ENCODE measurements around the gene NFIA. TPM values are rescaled to one million over a fixed set of nuclear protein-coding genes. Genes with fewer than 3 reads are reported as not detected.
A peak's percentile ranks its signal among the peaks of the same experiment; 100 is the strongest.

Gene NFIA
- total and polyA plus RNA-seq, 2 donors (not counting 1 experiment from before 2014, with no cell fraction given), result 5.4 to 11.0 TPM

DNA sequence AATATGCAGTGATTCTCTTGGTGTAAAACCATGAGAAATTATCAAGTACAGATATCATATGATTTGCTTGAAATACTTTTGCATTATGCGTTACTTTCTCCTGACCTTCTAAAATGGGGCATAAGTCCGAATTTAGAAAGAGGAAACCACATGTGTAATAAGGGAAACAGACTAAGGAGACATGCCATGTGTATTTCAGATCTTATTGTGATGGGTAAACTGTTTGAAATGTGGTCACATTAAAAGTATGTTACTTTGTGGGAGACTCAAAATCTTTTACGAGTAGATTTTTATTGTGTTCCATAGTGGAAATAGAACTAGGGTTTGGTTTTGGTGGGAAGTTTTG lies 173.0 kb downstream of the NFIA start:
- H3K36me3 ChIP-seq (ENCODE audit: control insufficient read depth, insufficient read depth, low read length), result no peaks in the 10 kb centered on the region
- no peaks in the 10 kb centered on the region for H3K9me3 ChIP-seq (ENCODE audit: control insufficient read depth, insufficient read depth, low read depth, low read length)
- DNase-seq (ENCODE audit: low read depth in 2 of 2), result no peak
- no peak overlapping the region for H3K9ac ChIP-seq (ENCODE audit: insufficient read depth, low read length)
- H3K4me2 ChIP-seq (ENCODE audit: extremely low read depth, insufficient read depth, low read length), result peak overlapping the region; percentile 95
- peak overlapping the region; percentile 14 for H2AFZ ChIP-seq (ENCODE audit: low read length)
- TF ChIP-seq, protein P1, sequence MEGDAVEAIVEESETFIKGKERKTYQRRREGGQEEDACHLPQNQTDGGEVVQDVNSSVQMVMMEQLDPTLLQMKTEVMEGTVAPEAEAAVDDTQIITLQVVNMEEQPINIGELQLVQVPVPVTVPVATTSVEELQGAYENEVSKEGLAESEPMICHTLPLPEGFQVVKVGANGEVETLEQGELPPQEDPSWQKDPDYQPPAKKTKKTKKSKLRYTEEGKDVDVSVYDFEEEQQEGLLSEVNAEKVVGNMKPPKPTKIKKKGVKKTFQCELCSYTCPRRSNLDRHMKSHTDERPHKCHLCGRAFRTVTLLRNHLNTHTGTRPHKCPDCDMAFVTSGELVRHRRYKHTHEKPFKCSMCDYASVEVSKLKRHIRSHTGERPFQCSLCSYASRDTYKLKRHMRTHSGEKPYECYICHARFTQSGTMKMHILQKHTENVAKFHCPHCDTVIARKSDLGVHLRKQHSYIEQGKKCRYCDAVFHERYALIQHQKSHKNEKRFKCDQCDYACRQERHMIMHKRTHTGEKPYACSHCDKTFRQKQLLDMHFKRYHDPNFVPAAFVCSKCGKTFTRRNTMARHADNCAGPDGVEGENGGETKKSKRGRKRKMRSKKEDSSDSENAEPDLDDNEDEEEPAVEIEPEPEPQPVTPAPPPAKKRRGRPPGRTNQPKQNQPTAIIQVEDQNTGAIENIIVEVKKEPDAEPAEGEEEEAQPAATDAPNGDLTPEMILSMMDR (conservative IDR thresholded peaks at IDR 0.05 in 1 of 2, IDR thresholded peaks at IDR 0.05 in 1 of 2; ENCODE audit: low read depth in 1 of 2, low read length in 2 of 2), result no peak
- no peak for TF ChIP-seq EZH2 (IDR thresholded peaks at IDR 0.05; ENCODE audit: low read length, missing control alignments)
- no peaks in the 10 kb centered on the region for H3K27me3 ChIP-seq (ENCODE audit: control insufficient read depth, insufficient read depth, low read length)
- H3K4me3 ChIP-seq (replicated peaks in 1 of 4; ENCODE audit: control extremely low read depth in 1 of 4, insufficient read depth in 1 of 4, low read depth in 3 of 4, low read length in 4 of 4), result peak overlapping the region; percentile 40 to 56 (median 50)
- peaks cover 10% of the 10 kb centered on the region for H3K4me1 ChIP-seq (ENCODE audit: control insufficient read depth, extremely low read depth, insufficient read depth, low read length)
- no peak overlapping the region for H3K27ac ChIP-seq (ENCODE audit: insufficient read depth, low read length)
- no peaks in the 10 kb centered on the region for H4K20me1 ChIP-seq (ENCODE audit: control insufficient read depth, extremely low read depth, insufficient read depth, low read length)
- no peaks in the 10 kb centered on the region for H3K79me2 ChIP-seq (ENCODE audit: control insufficient read depth, insufficient read depth, low read length)

DNA sequence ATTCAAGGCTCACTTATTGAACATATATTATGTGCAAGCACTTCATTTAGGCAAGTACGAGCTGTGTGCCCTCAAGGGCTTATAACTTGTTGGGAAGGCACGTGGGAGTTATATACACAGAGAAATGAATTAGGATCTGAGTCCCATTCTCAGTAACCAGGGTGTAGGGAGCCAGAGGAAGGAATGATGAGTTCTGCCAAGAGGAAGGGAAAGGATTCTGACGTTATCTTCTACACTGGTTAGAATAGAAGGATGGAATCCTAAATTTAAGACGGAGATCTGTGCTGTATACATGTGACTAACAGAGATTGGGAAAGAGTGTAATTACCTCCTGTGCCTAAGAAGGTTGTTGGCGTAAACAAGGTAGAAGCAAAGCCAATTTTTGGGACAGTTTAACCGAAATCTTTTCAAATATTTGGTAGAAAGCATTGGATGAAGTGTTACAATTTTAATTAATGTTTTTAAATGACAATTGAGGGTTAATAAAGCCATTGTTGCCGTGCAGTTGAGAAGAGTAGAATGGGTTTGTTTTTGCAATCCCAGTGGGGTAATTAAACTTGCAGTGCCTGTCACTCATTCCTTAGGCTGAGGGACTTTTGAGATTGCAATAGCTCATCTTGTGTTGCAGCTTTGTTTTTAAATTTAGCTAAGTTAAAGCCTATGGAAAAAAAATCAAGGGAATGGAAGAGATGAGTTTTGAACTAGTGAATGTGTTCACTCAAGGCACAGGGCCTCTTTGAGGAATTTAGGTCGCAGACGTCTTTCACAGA lies 177.2 kb downstream of the NFIA start:
- H3K27ac ChIP-seq (ENCODE audit: insufficient read depth, low read length), result no peak overlapping the region
- no peak for DNase-seq (ENCODE audit: low read depth in 2 of 2)
- no peak for TF ChIP-seq EZH2 (IDR thresholded peaks at IDR 0.05; ENCODE audit: low read length, missing control alignments)
- TF ChIP-seq, protein P1 (conservative IDR thresholded peaks at IDR 0.05 in 1 of 2, IDR thresholded peaks at IDR 0.05 in 1 of 2; ENCODE audit: low read depth in 1 of 2, low read length in 2 of 2), result no peak
- H3K4me2 ChIP-seq (ENCODE audit: extremely low read depth, insufficient read depth, low read length), result no peak overlapping the region
- no peaks in the 10 kb centered on the region for H3K9me3 ChIP-seq (ENCODE audit: control insufficient read depth, insufficient read depth, low read depth, low read length)
- no peak overlapping the region for H2AFZ ChIP-seq (ENCODE audit: low read length)
- no peak overlapping the region for H3K9ac ChIP-seq (ENCODE audit: insufficient read depth, low read length)
- H4K20me1 ChIP-seq (ENCODE audit: control insufficient read depth, extremely low read depth, insufficient read depth, low read length), result no peaks in the 10 kb centered on the region
- H3K36me3 ChIP-seq (ENCODE audit: control insufficient read depth, insufficient read depth, low read length), result no peaks in the 10 kb centered on the region
- no peaks in the 10 kb centered on the region for H3K79me2 ChIP-seq (ENCODE audit: control insufficient read depth, insufficient read depth, low read length)
- no peak overlapping the region for H3K4me3 ChIP-seq (replicated peaks in 1 of 4; ENCODE audit: control extremely low read depth in 1 of 4, insufficient read depth in 1 of 4, low read depth in 3 of 4, low read length in 4 of 4)
- H3K4me1 ChIP-seq (ENCODE audit: control insufficient read depth, extremely low read depth, insufficient read depth, low read length), result no peaks in the 10 kb centered on the region
- H3K27me3 ChIP-seq (ENCODE audit: control insufficient read depth, insufficient read depth, low read length), result no peaks in the 10 kb centered on the region

DNA sequence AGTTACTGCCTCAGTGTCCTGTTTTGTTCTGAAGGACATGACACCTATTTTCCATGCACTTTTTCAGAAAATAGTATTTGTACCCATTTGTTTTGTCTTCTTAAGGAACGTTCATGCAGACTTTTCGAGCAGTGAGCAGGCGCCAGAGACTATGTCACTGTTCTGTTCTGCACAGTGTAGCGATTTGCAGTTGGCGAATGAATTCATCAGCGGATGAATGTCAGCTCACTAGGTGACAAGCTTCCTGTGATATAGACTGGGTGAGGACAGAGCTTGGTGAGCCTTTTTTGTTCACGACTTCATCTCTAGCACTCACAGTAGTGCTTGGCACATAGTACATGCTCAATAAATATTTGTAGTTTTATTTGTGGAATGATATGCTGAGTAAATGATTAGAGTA lies 177.8 kb downstream of the NFIA start:
- Histone ChIP-seq H3K79me2 (ENCODE audit: control insufficient read depth, insufficient read depth, low read length) (no peaks in the 10 kb centered on the region), H3K4me2 (ENCODE audit: extremely low read depth, insufficient read depth, low read length) (no peak overlapping the region), H3K4me3 (replicated peaks in 1 of 4; ENCODE audit: control extremely low read depth in 1 of 4, insufficient read depth in 1 of 4, low read depth in 3 of 4, low read length in 4 of 4) (no peak overlapping the region), H3K27me3 (ENCODE audit: control insufficient read depth, insufficient read depth, low read length) (no peaks in the 10 kb centered on the region), H3K36me3 (ENCODE audit: control insufficient read depth, insufficient read depth, low read length) (no peaks in the 10 kb centered on the region), H3K9me3 (ENCODE audit: control insufficient read depth, insufficient read depth, low read depth, low read length) (no peaks in the 10 kb centered on the region), H3K4me1 (ENCODE audit: control insufficient read depth, extremely low read depth, insufficient read depth, low read length) (no peaks in the 10 kb centered on the region), H3K27ac (ENCODE audit: insufficient read depth, low read length) (no peak overlapping the region), H3K9ac (ENCODE audit: insufficient read depth, low read length) (no peak overlapping the region), H4K20me1 (ENCODE audit: control insufficient read depth, extremely low read depth, insufficient read depth, low read length) (no peaks in the 10 kb centered on the region), H2AFZ (ENCODE audit: low read length) (no peak overlapping the region)
- DNase-seq (ENCODE audit: low read depth in 2 of 2), result no peak
- TF ChIP-seq, protein P1 (conservative IDR thresholded peaks at IDR 0.05 in 1 of 2, IDR thresholded peaks at IDR 0.05 in 1 of 2; ENCODE audit: low read depth in 1 of 2, low read length in 2 of 2), result no peak
- TF ChIP-seq EZH2 (IDR thresholded peaks at IDR 0.05; ENCODE audit: low read length, missing control alignments), result no peak

Measured in fibroblast of lung (primary cell).